Endothelial cell of umbilical vein (primary cell): ENCODE measurements around the gene BAZ1A. TPM values are rescaled to one million over a fixed set of nuclear protein-coding genes. Genes with fewer than 3 reads are reported as not detected.

ENCODE experiments used
- BruUV-seq: library from RNA; stranded (reverse); fragments of 400-500 nt; replicated peaks from 2 replicates; lab custom pipeline; 2021; lab: Mats Ljungman, UMichigan
- CTCF ChIA-PET: fragments of 300-600, 350-600 bp; sonication (Branson Sonifier 250); formaldehyde crosslinking; loops from one replicate; lab custom pipeline; 2021; ENCODE audit warnings: antibody characterized with exemption, inconsistent platforms; lab: Charles Lee
- POLR2A ChIA-PET: fragments of 300-600, 350-600 bp; sonication (Branson Sonifier 250); formaldehyde crosslinking; loops from one replicate; lab custom pipeline; 2021; ENCODE audit warnings: antibody characterized with exemption, inconsistent platforms; lab: Charles Lee
- DNase-seq: peaks from one replicate; pipeline ENCODE4 v3.0.0-alpha.2; 2011; ENCODE audit warnings: low read depth, low spot score
- FAIRE-seq: peaks from 2 replicates; lab custom pipeline; 2011; peaks lifted over from hg19 to GRCh38; lab: Jason Lieb, UNC
- H2AFZ ChIP-seq: 2 replicates; pipeline ENCODE4 v1.6.0; 2012; ENCODE audit warnings: low read depth, low read length, control low read depth, inconsistent platforms
- H3K27ac ChIP-seq: 2 replicates; pipeline ENCODE4 v1.5.1; 2011; ENCODE audit warnings: low read depth, mild to moderate bottlenecking, control low read depth, low read length, moderate library complexity; ENCODE audit not compliant: insufficient read depth
- H3K27me3 ChIP-seq, 2 experiments: 2 replicates each; pipeline versions ENCODE4 v1.6.0 to v1.6.1; 2011; ENCODE audit warnings: low read length in 2 of 2, mixed read lengths in 1 of 2; ENCODE audit not compliant: control insufficient read depth in 2 of 2, insufficient read depth in 2 of 2
- H3K36me3 ChIP-seq, 2 experiments: 2 replicates in 1 of 2; 3 replicates in 1 of 2; pipeline ENCODE4 v1.5.1; 2011; ENCODE audit warnings: low read length in 2 of 2, mild to moderate bottlenecking in 1 of 2, moderate library complexity in 1 of 2; ENCODE audit not compliant: control insufficient read depth in 2 of 2, insufficient read depth in 2 of 2; ENCODE audit errors: extremely low read depth in 1 of 2
- H3K4me1 ChIP-seq: 3 replicates; pipeline ENCODE4 v1.5.1; 2011; ENCODE audit warnings: mild to moderate bottlenecking, low read length; ENCODE audit not compliant: control insufficient read depth, insufficient read depth; ENCODE audit errors: extremely low read depth
- H3K4me2 ChIP-seq: 2 replicates; pipeline ENCODE4 v1.6.1; 2011; ENCODE audit warnings: low read length, control low read depth, mixed read lengths; ENCODE audit not compliant: insufficient read depth
- H3K4me3 ChIP-seq, 3 experiments: fragments of 200-600 bp in 1 of 3; sonication (generic), shearing (Covaris generic) in 1 of 3; replicated peaks in 1 of 3; 2 replicates each; pipeline ENCODE4 v1.5.1; 2011 to 2016; ENCODE audit warnings: control low read depth in 3 of 3, low read length in 3 of 3, mild to moderate bottlenecking in 2 of 3, inconsistent platforms in 1 of 3, low read depth in 1 of 3, moderate library complexity in 1 of 3; ENCODE audit not compliant: insufficient read depth in 1 of 3
- H3K79me2 ChIP-seq: 2 replicates; pipeline ENCODE4 v1.6.0; 2012; ENCODE audit warnings: low read length, inconsistent platforms; ENCODE audit not compliant: control insufficient read depth, insufficient read depth
- H3K9ac ChIP-seq: replicated peaks from 2 replicates; pipeline ENCODE3; 2011; ENCODE audit warnings: low read length, control low read depth; ENCODE audit not compliant: insufficient read depth; ENCODE audit errors: extremely low read depth
- H3K9me1 ChIP-seq: replicated peaks from 3 replicates; pipeline ENCODE4 v1.6.0; 2011; ENCODE audit warnings: mild to moderate bottlenecking, low read length; ENCODE audit not compliant: control insufficient read depth, insufficient read depth; ENCODE audit errors: extremely low read depth
- H3K9me3 ChIP-seq: replicated peaks from 2 replicates; pipeline ENCODE4 v1.5.1; 2012; ENCODE audit warnings: low read length, inconsistent platforms; ENCODE audit not compliant: control insufficient read depth, insufficient read depth
- H4K20me1 ChIP-seq: replicated peaks from 2 replicates; pipeline ENCODE3; 2011; ENCODE audit warnings: mild to moderate bottlenecking, low read length; ENCODE audit not compliant: control insufficient read depth, insufficient read depth; ENCODE audit errors: extremely low read depth
- CTCF ChIP-seq, 2 donors: IDR thresholded peaks; 1 replicate in 1 of 2; 2 replicates in 1 of 2; pipeline ENCODE4 v1.5.1; 2011; ENCODE audit warnings: low read length in 2 of 2, mild to moderate bottlenecking in 2 of 2, moderate library complexity in 2 of 2, control low read depth in 1 of 2, inconsistent platforms in 1 of 2, low read depth in 1 of 2; ENCODE audit not compliant: insufficient read depth in 1 of 2; ENCODE audit errors: extremely low read depth in 1 of 2
- EZH2 ChIP-seq: IDR thresholded peaks from 2 replicates; pipeline ENCODE4 v1.6.1; 2012; ENCODE audit warnings: borderline replicate concordance, low read depth, mild to moderate bottlenecking, moderate library complexity, low read length, inconsistent platforms; ENCODE audit not compliant: severe bottlenecking
- FOS ChIP-seq: IDR thresholded peaks from 2 replicates; pipeline ENCODE4 v1.6.1; 2011; ENCODE audit warnings: mild to moderate bottlenecking, low read length, moderate library complexity, borderline replicate concordance; ENCODE audit not compliant: insufficient read depth
- GATA2 ChIP-seq: IDR thresholded peaks from 2 replicates; pipeline ENCODE4 v1.7.0; 2011; ENCODE audit warnings: low read depth, mild to moderate bottlenecking, moderate library complexity, mixed read lengths, low read length; ENCODE audit not compliant: insufficient read length, insufficient read depth
- JUN ChIP-seq: IDR thresholded peaks from 2 replicates; pipeline ENCODE4 v1.6.1; 2011; ENCODE audit warnings: borderline replicate concordance, low read depth; ENCODE audit not compliant: insufficient read length, insufficient read depth
- MAX ChIP-seq: IDR thresholded peaks from 2 replicates; pipeline ENCODE4 v1.6.1; 2011; ENCODE audit not compliant: insufficient read depth, insufficient read length
- MYC ChIP-seq: IDR thresholded peaks from one replicate; pipeline ENCODE4 v1.6.1; 2011; ENCODE audit warnings: mild to moderate bottlenecking, low read depth, low read length
- POLR2A ChIP-seq: IDR thresholded peaks from 2 replicates; pipeline ENCODE4 v1.6.1; 2012; ENCODE audit warnings: low read depth, mild to moderate bottlenecking, control low read depth, low read length
- POLR2AphosphoS5 ChIP-seq: IDR thresholded peaks from 2 replicates; pipeline ENCODE4 v1.6.1; 2012; ENCODE audit warnings: low read depth, mild to moderate bottlenecking, control low read depth, low read length, moderate library complexity; ENCODE audit not compliant: insufficient read depth
- dilution Hi-C: fragments of 300-500 bp; cut with MboI; formaldehyde crosslinking; loops from one replicate; pipeline ENCODE4 v1.15.0; 2019; ENCODE audit warnings: low sequenced_read_pairs; ENCODE audit not compliant: extremely low pct_ligation_motif_present
- intact Hi-C: fragments of 100-400 bp; cut with micrococcal nuclease; formaldehyde crosslinking; loops from one replicate; pipeline ENCODE4 v1.10.0; 2022
- polyA plus RNA-seq, 4 experiments: library from polyadenylated mRNA; depleted of rRNA in 3 of 4; stranded (reverse) in 3 of 4; unstranded in 1 of 4; fragments of >200 nt; gene quantifications; 2 replicates each; pipeline versions ENCODE4 v1.2.1 to v1.2.3, GENCODE V29; 2011 to 2012; ENCODE audit warnings: missing spikeins in 1 of 4
- total RNA-seq: library from RNA; stranded (reverse); gene quantifications from 2 replicates; pipeline ENCODE4 v1.2.3, GENCODE V29; 2021

Gene BAZ1A
- total and polyA plus RNA-seq, 2 donors (not counting 3 experiments of a cell fraction or from before 2014, with no cell fraction given), result 15.2 to 52.1 TPM

GRCh38 chr14:34796902-34797301, 78.3 kb downstream of the BAZ1A start:
- H3K4me2 ChIP-seq, result no peak overlapping the region
- H3K4me3 ChIP-seq, result no peak overlapping the region
- no peak overlapping the region for H3K27ac ChIP-seq
- H2AFZ ChIP-seq, result no peak overlapping the region
- no peak for TF ChIP-seq MYC
- TF ChIP-seq CTCF (IDR thresholded peaks at IDR 0.05; ENCODE audit: extremely low read depth in 1 of 2, insufficient read depth in 1 of 2, low read depth in 1 of 2, low read length in 2 of 2), result no peak
- no peak for TF ChIP-seq POLR2A
- TF ChIP-seq JUN, result no peak
- TF ChIP-seq GATA2, result no peak
- TF ChIP-seq POLR2AphosphoS5, result no peak
- POLR2A ChIA-PET, result no interaction called here
- no peaks in the 10 kb centered on the region for H3K4me1 ChIP-seq
- peaks cover 2 to 12% of the 10 kb centered on the region in 2 experiments for H3K36me3 ChIP-seq
- no peaks in the 10 kb centered on the region for H4K20me1 ChIP-seq
- CTCF ChIA-PET, result no interaction called here
- H3K79me2 ChIP-seq, result no peaks in the 10 kb centered on the region
- no peak for DNase-seq
- intact Hi-C loops (no loop called here), dilution Hi-C loops (no loop called here)
- FAIRE-seq, result no peak
- H3K27me3 ChIP-seq, result no peaks in the 10 kb centered on the region
- BruUV-seq, result no TSS peak
- no peaks in the 10 kb centered on the region for H3K9me1 ChIP-seq
- H3K9me3 ChIP-seq, result no peaks in the 10 kb centered on the region
- no peak overlapping the region for H3K9ac ChIP-seq

- dilution Hi-C loops (no loop called here), intact Hi-C loops (no loop called here)
- Histone ChIP-seq H3K9me3 (no peaks in the 10 kb centered on the region), H3K36me3 (peaks cover 2 to 15% of the 10 kb centered on the region in 2 experiments), H3K4me3 (no peak overlapping the region), H3K9me1 (no peaks in the 10 kb centered on the region), H3K4me2 (no peak overlapping the region), H4K20me1 (no peaks in the 10 kb centered on the region), H3K27ac (no peak overlapping the region), H3K9ac (no peak overlapping the region), H3K4me1 (no peaks in the 10 kb centered on the region), H2AFZ (no peak overlapping the region), H3K27me3 (no peaks in the 10 kb centered on the region), H3K79me2 (no peaks in the 10 kb centered on the region)
- DNase-seq (no peak), FAIRE-seq (no peak)
- ChIA-PET CTCF (interaction anchor here (1.0 to 1.4 kb wide), 3 partner anchors 9 to 28 kb away, joined by 3 to 8 read pairs (median 3); no protein-coding TSS in a partner anchor), POLR2A (no interaction called here)
- TF ChIP-seq GATA2 (no peak), JUN (no peak), POLR2A (no peak), FOS (no peak), CTCF (IDR thresholded peaks at IDR 0.05; ENCODE audit: extremely low read depth in 1 of 2, insufficient read depth in 1 of 2, low read depth in 1 of 2, low read length in 2 of 2) (no peak), POLR2AphosphoS5 (no peak), MAX (no peak), MYC (no peak), EZH2 (no peak)
- no TSS peak for BruUV-seq
These were observed 80.2 kb downstream of the BAZ1A start for GRCh38 chr14:34794941-34795340.
